Kidney (tissue), 14 donors: ENCODE measurements around the gene SCART1. TPM values are rescaled to one million over a fixed set of nuclear protein-coding genes. Genes with fewer than 3 reads are reported as not detected.
"Not testable (repeated sequence)": the region's sequence is repeated elsewhere in the genome, so short reads cannot be mapped to it uniquely, and the experiment has no call there.

Experiments used
- DNase-seq, 5 donors: peaks; one replicate each; pipeline ENCODE4 v3.0.0-alpha.2; 2013 to 2020
- FAIRE-seq: peaks from 2 replicates; lab custom pipeline; 2012; peaks lifted over from hg19 to GRCh38; lab: Jason Lieb, UNC
- H3K27ac ChIP-seq, 2 donors: one replicate each; pipeline ENCODE4 v1.7.0; 2013; ENCODE audit warnings: low read depth in 2 of 2, low read length in 2 of 2, inconsistent platforms in 1 of 2
- H3K27me3 ChIP-seq: one replicate; pipeline ENCODE4 v1.7.1; 2013; ENCODE audit warnings: low read length, inconsistent platforms; ENCODE audit not compliant: control insufficient read depth, insufficient read depth
- H3K36me3 ChIP-seq, 3 donors: one replicate each; pipeline versions ENCODE4 v1.7.0 to v1.7.1; 2013; ENCODE audit warnings: low read length in 3 of 3, control low read depth in 1 of 3, inconsistent platforms in 1 of 3; ENCODE audit not compliant: insufficient read depth in 3 of 3, control insufficient read depth in 2 of 3
- H3K4me1 ChIP-seq, 3 donors: one replicate each; pipeline versions ENCODE4 v1.7.0 to v1.7.1; 2013; ENCODE audit warnings: low read length in 3 of 3, inconsistent platforms in 1 of 3, low read depth in 1 of 3; ENCODE audit not compliant: control insufficient read depth in 2 of 3, insufficient read depth in 2 of 3
- H3K4me3 ChIP-seq, 3 donors: one replicate each; pipeline versions ENCODE4 v1.7.0 to v1.8.1; 2013; ENCODE audit warnings: low read length in 3 of 3, control low read depth in 1 of 3, inconsistent platforms in 1 of 3
- H3K9ac ChIP-seq, 3 donors: one replicate each; pipeline versions ENCODE4 v1.7.0 to v1.7.1; 2013; ENCODE audit warnings: low read length in 3 of 3, control low read depth in 1 of 3, inconsistent platforms in 1 of 3
- H3K9me3 ChIP-seq, 3 donors: one replicate each; pipeline versions ENCODE4 v1.7.0 to v1.7.1; 2013; ENCODE audit warnings: low read length in 3 of 3, control low read depth in 1 of 3, inconsistent platforms in 1 of 3; ENCODE audit not compliant: control insufficient read depth in 2 of 3, insufficient read depth in 1 of 3
- CTCF ChIP-seq: IDR thresholded peaks from 3 replicates; pipeline ENCODE4 v1.5.1; 2012; ENCODE audit warnings: mild to moderate bottlenecking, moderate library complexity, borderline replicate concordance; ENCODE audit not compliant: insufficient read depth; ENCODE audit errors: extremely low read depth
- intact Hi-C: fragments of 100-400 bp; cut with DNase I; formaldehyde crosslinking; loops from one replicate; pipeline ENCODE4 v1.11.1; 2022
- polyA plus RNA-seq: library from polyadenylated mRNA; stranded (reverse); fragments of 350-450 nt; fragmentation: Illumina TruSeq; extraction: RNeasy Lipid Tissue Mini Kit (QIAGEN cat#74804); gene quantifications from one replicate; pipeline ENCODE4 v1.2.3, GENCODE V29; 2014; ENCODE audit warnings: low read depth, low replicate concordance; ENCODE audit not compliant: insufficient read depth
- total RNA-seq: library from RNA; stranded (reverse); fragmentation: NEBNext Ultra II Directional; extraction: Animal tissue kit (Norgen Biotek cat#: 25700); gene quantifications from one replicate; pipeline ENCODE4 v1.2.1, GENCODE V29; 2021
- donor health status: control.
- donor health status: control.
- donor health status: control.
- donor health status: control.
- donor health status: control.
- donor health status: DM: yes; HTN: yes; CAD: no.
- donor health status: Normal renal cell carcinoma (clear cell type).

Gene SCART1
- total and polyA plus RNA-seq, 2 donors from 2014 or later, result 0.37 to 3.9 TPM

GRCh38 chr10:133466683-133467275 lies 13.0 kb downstream of the SCART1 start:
- Histone ChIP-seq H3K27me3 (no peaks in the 10 kb centered on the region), H3K36me3 (peaks cover 0 to 7% (median 0%) of the 10 kb centered on the region in 3 donors), H3K27ac (no peak overlapping the region), H3K9ac (no peak overlapping the region), H3K4me3 (no peak overlapping the region), H3K9me3 (no peaks in the 10 kb centered on the region), H3K4me1 (no peaks in the 10 kb centered on the region)
- TF ChIP-seq CTCF, result no peak
- intact Hi-C loops, result no loop called here
- no peak for FAIRE-seq
- DNase-seq, result peak in 1 of 5 donors; percentile 62

- TF ChIP-seq CTCF, result no peak
- Histone ChIP-seq H3K9ac (no peak overlapping the region), H3K27ac (no peak overlapping the region), H3K36me3 (peaks cover 0 to 7% (median 0%) of the 10 kb centered on the region in 3 donors), H3K4me3 (no peak overlapping the region), H3K4me1 (no peaks in the 10 kb centered on the region), H3K9me3 (no peaks in the 10 kb centered on the region), H3K27me3 (no peaks in the 10 kb centered on the region)
- FAIRE-seq, result no peak
- intact Hi-C loops, result no loop called here
- no peak for DNase-seq
These were observed 13.7 kb downstream of the SCART1 start for GRCh38 chr10:133467286-133467911.

GRCh38 chr10:133469205-133469604 lies 15.5 kb downstream of the SCART1 start:
- H3K4me3 ChIP-seq, H3K27ac ChIP-seq, FAIRE-seq, intact Hi-C loops, DNase-seq, H3K27me3 ChIP-seq, H3K4me1 ChIP-seq, H3K9ac ChIP-seq, H3K36me3 ChIP-seq, H3K9me3 ChIP-seq: not testable (repeated sequence)

DNA sequence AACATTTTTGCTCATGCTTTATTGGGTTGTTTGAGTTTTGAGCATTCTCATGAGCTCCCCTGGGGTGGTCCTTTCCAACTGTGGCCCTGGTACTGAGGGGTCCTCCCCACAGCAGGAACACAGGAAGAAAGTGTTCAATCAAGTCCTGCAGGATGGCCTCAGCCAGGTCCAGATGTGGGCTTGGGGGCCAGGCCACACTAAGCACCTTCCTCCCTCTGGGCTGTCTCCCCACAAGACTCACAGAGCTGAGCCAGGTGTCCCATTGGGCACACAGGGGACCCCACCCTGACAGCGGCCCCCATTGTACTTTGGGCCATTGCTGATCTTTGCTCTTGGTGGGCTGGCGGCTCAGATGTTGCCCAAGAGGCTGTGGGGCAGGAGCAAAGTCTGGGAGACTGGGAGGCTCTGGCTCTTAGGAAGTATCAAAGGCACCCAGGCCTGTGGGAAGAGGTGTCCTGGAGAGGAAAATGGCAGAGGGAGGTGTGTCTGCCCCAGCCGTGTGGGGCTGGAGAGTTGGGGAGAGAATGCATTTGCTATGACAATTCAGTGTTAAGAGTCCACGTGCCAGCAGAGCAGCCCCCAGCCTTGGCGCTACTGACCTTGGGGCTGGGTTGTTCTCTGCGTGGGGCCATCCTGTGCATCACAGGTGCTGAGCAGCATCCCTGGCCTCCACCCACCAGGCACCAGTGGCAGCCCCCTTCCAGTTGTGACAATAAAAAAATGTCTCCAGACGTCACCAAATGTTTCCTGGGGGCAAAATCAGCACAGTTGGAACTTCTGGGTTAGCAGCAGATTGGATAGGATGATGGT lies 17.8 kb downstream of the SCART1 start:
- Histone ChIP-seq H3K9me3 (no peaks in the 10 kb centered on the region), H3K9ac (no peak overlapping the region), H3K27me3 (no peaks in the 10 kb centered on the region), H3K36me3 (peaks cover 0 to 7% (median 0%) of the 10 kb centered on the region in 3 donors), H3K4me3 (no peak overlapping the region), H3K4me1 (no peaks in the 10 kb centered on the region), H3K27ac (no peak overlapping the region)
- intact Hi-C loops, result no loop called here
- no peak for DNase-seq
- no peak for TF ChIP-seq CTCF
- no peak for FAIRE-seq
